Nephron (organoid): ENCODE results near the gene XRCC6.
A peak's percentile ranks its signal among the peaks of the same experiment; 100 is the strongest.

Experiments used
- H3K27ac Mint-ChIP-seq, 3 experiments: 2 replicates each; pipeline ENCODE4 v1.8.0; 2020; ENCODE audit warnings: mixed read lengths in 3 of 3, mild to moderate bottlenecking in 2 of 3, moderate library complexity in 1 of 3
- H3K27me3 Mint-ChIP-seq: 2 replicates; pipeline ENCODE4 v1.8.0; 2021; ENCODE audit warnings: low read depth, mild to moderate bottlenecking, moderate library complexity, mixed read lengths
- H3K36me3 Mint-ChIP-seq: 2 replicates; pipeline ENCODE4 v1.8.0; 2020; ENCODE audit warnings: low read depth, mixed read lengths
- H3K4me1 Mint-ChIP-seq: 2 replicates; pipeline ENCODE4 v1.8.0; 2020; ENCODE audit warnings: mixed read lengths
- H3K4me3 Mint-ChIP-seq, 3 experiments: 2 replicates each; pipeline ENCODE4 v1.8.0; 2020; ENCODE audit warnings: mild to moderate bottlenecking in 3 of 3, mixed read lengths in 3 of 3, moderate library complexity in 2 of 3
- H3K9me3 Mint-ChIP-seq: 2 replicates; pipeline ENCODE4 v1.8.0; 2020; ENCODE audit warnings: mixed read lengths
- CTCF ChIP-seq, 3 experiments: fragments of 200-600 bp; sonication (generic); IDR thresholded peaks; one replicate each; pipeline ENCODE4 v1.5.0; 2021; ENCODE audit warnings: antibody characterized with exemption in 3 of 3; ENCODE audit not compliant: unreplicated experiment in 3 of 3

Gene XRCC6

GRCh38 chr22:41603873-41604332 lies 17.2 kb upstream of the XRCC6 start:
- Mint-ChIP-seq H3K9me3 (no peaks in the 10 kb centered on the region), H3K27ac (no peak overlapping the region), H3K4me1 (no peaks in the 10 kb centered on the region), H3K36me3 (peaks cover 32% of the 10 kb centered on the region), H3K27me3 (no peaks in the 10 kb centered on the region), H3K4me3 (no peak overlapping the region)
- TF ChIP-seq CTCF (IDR thresholded peaks at IDR 0.05; ENCODE audit: unreplicated experiment in 3 of 3) = no peak

GRCh38 chr22:41608386-41608785 lies 12.7 kb upstream of the XRCC6 start:
- no peak for TF ChIP-seq CTCF (IDR thresholded peaks at IDR 0.05; ENCODE audit: unreplicated experiment in 3 of 3)
- Mint-ChIP-seq H3K27ac (no peak overlapping the region), H3K4me3 (no peak overlapping the region), H3K4me1 (no peaks in the 10 kb centered on the region), H3K9me3 (no peaks in the 10 kb centered on the region), H3K36me3 (peaks cover 20% of the 10 kb centered on the region), H3K27me3 (no peaks in the 10 kb centered on the region)

- no peaks in the 10 kb centered on the region for H3K9me3 Mint-ChIP-seq
- no peaks in the 10 kb centered on the region for H3K36me3 Mint-ChIP-seq
- H3K27me3 Mint-ChIP-seq = no peaks in the 10 kb centered on the region
- no peak for TF ChIP-seq CTCF (IDR thresholded peaks at IDR 0.05; ENCODE audit: unreplicated experiment in 3 of 3)
- H3K27ac Mint-ChIP-seq = no peak overlapping the region
- peaks cover 4% of the 10 kb centered on the region for H3K4me1 Mint-ChIP-seq
- H3K4me3 Mint-ChIP-seq = no peak overlapping the region
Measured at GRCh38 chr22:41612603-41613306, 8.3 kb upstream of the XRCC6 start.

- Mint-ChIP-seq H3K4me3 (no peak overlapping the region), H3K36me3 (no peaks in the 10 kb centered on the region), H3K9me3 (no peaks in the 10 kb centered on the region), H3K27me3 (no peaks in the 10 kb centered on the region), H3K4me1 (peaks cover 4% of the 10 kb centered on the region), H3K27ac (no peak overlapping the region)
- TF ChIP-seq CTCF (IDR thresholded peaks at IDR 0.05; ENCODE audit: unreplicated experiment in 3 of 3) = no peak
Measured at GRCh38 chr22:41613456-41613855, 7.6 kb upstream of the XRCC6 start.

- H3K9me3 Mint-ChIP-seq = no peaks in the 10 kb centered on the region
- H3K27me3 Mint-ChIP-seq = no peaks in the 10 kb centered on the region
- peaks cover 22% of the 10 kb centered on the region for H3K36me3 Mint-ChIP-seq
- no peak for TF ChIP-seq CTCF (IDR thresholded peaks at IDR 0.05; ENCODE audit: unreplicated experiment in 3 of 3)
- peaks cover 28% of the 10 kb centered on the region for H3K4me1 Mint-ChIP-seq
- H3K27ac Mint-ChIP-seq = peak overlapping the region in 2 of 3 experiments; percentile 35 to 96
- H3K4me3 Mint-ChIP-seq = peak overlapping the region; percentile 95 to 98 (median 96)
Measured at GRCh38 chr22:41619979-41620588, 1.0 kb upstream of the XRCC6 start.
